Measurements from ENCODE around the gene PPARA. TPM values are rescaled to one million over a fixed set of nuclear protein-coding genes. Genes with fewer than 3 reads are reported as not detected.
A peak's percentile ranks its signal among the peaks of the same experiment; 100 is the strongest.

PPARA gene
- total RNA-seq, 1 experiment from 2014 or later, result 7.7 TPM

- Histone ChIP-seq H3K36me3 (ENCODE audit: low read depth, low read length) (peaks cover 12% of the 10 kb centered on the region), H3K79me2 (ENCODE audit: low read length) (no peaks in the 10 kb centered on the region), H3K9me3 (ENCODE audit: low read length) (no peaks in the 10 kb centered on the region), H2AFZ (ENCODE audit: low read length) (no peak overlapping the region), H4K20me1 (ENCODE audit: low read length) (peaks cover 8% of the 10 kb centered on the region; the same call in 1 of the 2 replicates), H3K27ac (ENCODE audit: low read length) (no peak overlapping the region), H3K4me2 (ENCODE audit: low read length) (no peak overlapping the region), H3K4me3 (ENCODE audit: low read length) (no peak overlapping the region), H3F3A (ENCODE audit: low read length, unreplicated experiment) (peaks cover 3% of the 10 kb centered on the region), H3K9me2 (replicated peaks; ENCODE audit: low read length) (no peaks in the 10 kb centered on the region), H3K9ac (ENCODE audit: low read length) (no peak overlapping the region), H3K27me3 (ENCODE audit: low read length) (no peaks in the 10 kb centered on the region), H3K4me1 (ENCODE audit: insufficient read depth, low read length) (no peaks in the 10 kb centered on the region)
- CTCF ChIA-PET, result interaction anchor here (0.9 kb wide), 1 partner anchor 108 kb away, joined by 4 read pairs; no protein-coding TSS in a partner anchor
- intact Hi-C loops (cut with micrococcal nuclease), result no loop called here
- TF ChIP-seq EZH2phosphoT487 (IDR thresholded peaks at IDR 0.05; ENCODE audit: borderline replicate concordance, low read length), result no peak
- TF ChIP-seq EZH2 (IDR thresholded peaks at IDR 0.05; ENCODE audit: low read length, unreplicated experiment), result no peak
- TF ChIP-seq, protein P1, sequence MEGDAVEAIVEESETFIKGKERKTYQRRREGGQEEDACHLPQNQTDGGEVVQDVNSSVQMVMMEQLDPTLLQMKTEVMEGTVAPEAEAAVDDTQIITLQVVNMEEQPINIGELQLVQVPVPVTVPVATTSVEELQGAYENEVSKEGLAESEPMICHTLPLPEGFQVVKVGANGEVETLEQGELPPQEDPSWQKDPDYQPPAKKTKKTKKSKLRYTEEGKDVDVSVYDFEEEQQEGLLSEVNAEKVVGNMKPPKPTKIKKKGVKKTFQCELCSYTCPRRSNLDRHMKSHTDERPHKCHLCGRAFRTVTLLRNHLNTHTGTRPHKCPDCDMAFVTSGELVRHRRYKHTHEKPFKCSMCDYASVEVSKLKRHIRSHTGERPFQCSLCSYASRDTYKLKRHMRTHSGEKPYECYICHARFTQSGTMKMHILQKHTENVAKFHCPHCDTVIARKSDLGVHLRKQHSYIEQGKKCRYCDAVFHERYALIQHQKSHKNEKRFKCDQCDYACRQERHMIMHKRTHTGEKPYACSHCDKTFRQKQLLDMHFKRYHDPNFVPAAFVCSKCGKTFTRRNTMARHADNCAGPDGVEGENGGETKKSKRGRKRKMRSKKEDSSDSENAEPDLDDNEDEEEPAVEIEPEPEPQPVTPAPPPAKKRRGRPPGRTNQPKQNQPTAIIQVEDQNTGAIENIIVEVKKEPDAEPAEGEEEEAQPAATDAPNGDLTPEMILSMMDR (conservative IDR thresholded peaks at IDR 0.05; ENCODE audit: low read depth, low read length), result no peak; the same call in 1 of the 2 replicates
- ATAC-seq (peak; percentile 4), DNase-seq (no peak)
- BruUV-seq (replicated peaks), result no TSS peak
- POLR2A ChIA-PET (ENCODE audit: unreplicated experiment), result no interaction called here
These were observed 35.6 kb upstream of the PPARA start for GRCh38 chr22:46114518-46115387.

DNA sequence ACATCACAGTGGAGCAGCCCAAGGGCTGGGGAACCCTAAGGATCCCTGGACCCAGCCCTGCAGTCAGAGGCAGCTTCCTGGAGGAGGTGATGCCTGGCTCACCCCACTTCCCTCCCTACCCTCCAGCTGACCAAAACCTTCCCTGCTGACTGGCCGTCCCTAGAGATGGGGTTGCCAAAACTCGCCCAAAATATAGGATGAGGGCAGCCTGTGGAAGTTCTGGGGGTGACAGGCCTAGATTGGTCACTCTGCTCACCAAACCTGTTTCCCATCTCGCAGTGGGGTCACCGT lies 35.0 kb upstream of the PPARA start:
- CTCF ChIA-PET, result interaction anchor here (0.9 kb wide), 1 partner anchor 109 kb away, joined by 4 read pairs; no protein-coding TSS in a partner anchor
- no peaks in the 10 kb centered on the region for H3K9me2 ChIP-seq (replicated peaks; ENCODE audit: low read length)
- intact Hi-C loops (cut with micrococcal nuclease), result no loop called here

More for the DNA sequence above, 35.0 kb upstream of the PPARA start:
- POLR2A ChIA-PET (ENCODE audit: unreplicated experiment), result no interaction called here
- ATAC-seq (no peak), DNase-seq (no peak)
- TF ChIP-seq EZH2 (IDR thresholded peaks at IDR 0.05; ENCODE audit: low read length, unreplicated experiment) (no peak), EZH2phosphoT487 (IDR thresholded peaks at IDR 0.05; ENCODE audit: borderline replicate concordance, low read length) (no peak)
- TF ChIP-seq, protein P1 (conservative IDR thresholded peaks at IDR 0.05; ENCODE audit: low read depth, low read length), result no peak
- Histone ChIP-seq H3K27ac (ENCODE audit: low read length) (no peak overlapping the region), H3K79me2 (ENCODE audit: low read length) (no peaks in the 10 kb centered on the region), H3K9me3 (ENCODE audit: low read length) (no peaks in the 10 kb centered on the region), H3K4me3 (ENCODE audit: low read length) (no peak overlapping the region), H2AFZ (ENCODE audit: low read length) (no peak overlapping the region), H3K27me3 (ENCODE audit: low read length) (no peaks in the 10 kb centered on the region), H3K9ac (ENCODE audit: low read length) (no peak overlapping the region), H3F3A (ENCODE audit: low read length, unreplicated experiment) (peaks cover 3% of the 10 kb centered on the region), H3K36me3 (ENCODE audit: low read depth, low read length) (peaks cover 8% of the 10 kb centered on the region), H4K20me1 (ENCODE audit: low read length) (peaks cover 7% of the 10 kb centered on the region; the same call in 1 of the 2 replicates), H3K4me2 (ENCODE audit: low read length) (no peak overlapping the region), H3K4me1 (ENCODE audit: insufficient read depth, low read length) (no peaks in the 10 kb centered on the region)
- BruUV-seq (replicated peaks), result no TSS peak
